ENCODE data around the gene THRA. TPM values are rescaled to one million over a fixed set of nuclear protein-coding genes. Genes with fewer than 3 reads are reported as not detected.

Gene THRA
- polyA plus RNA-seq, 4 donors = 44.5 to 61.0 (median 57.8) TPM

DNA sequence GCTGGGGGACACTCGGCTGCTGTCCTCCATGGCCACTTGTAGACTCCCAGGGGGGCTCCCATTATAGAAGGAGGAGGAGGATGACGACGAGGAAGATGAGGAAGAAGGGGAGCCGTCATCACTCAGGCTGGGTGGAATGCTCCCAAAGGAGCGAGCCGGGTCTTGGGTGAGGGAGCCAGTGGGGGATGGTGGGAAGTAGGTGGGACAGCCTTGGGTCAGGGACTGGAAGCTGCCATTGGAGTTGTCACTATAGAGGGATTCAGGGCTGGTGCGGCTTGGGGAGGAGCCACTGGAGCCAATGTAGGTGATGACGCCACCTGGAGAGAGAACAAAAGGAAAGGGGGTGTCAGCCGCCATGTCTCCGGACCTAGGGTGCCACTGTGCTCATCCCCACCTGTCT is 34.3 kb downstream of the THRA start:
- DNase-seq (ENCODE audit: low read depth in 4 of 4, low spot score in 2 of 4) = no peak

DNA sequence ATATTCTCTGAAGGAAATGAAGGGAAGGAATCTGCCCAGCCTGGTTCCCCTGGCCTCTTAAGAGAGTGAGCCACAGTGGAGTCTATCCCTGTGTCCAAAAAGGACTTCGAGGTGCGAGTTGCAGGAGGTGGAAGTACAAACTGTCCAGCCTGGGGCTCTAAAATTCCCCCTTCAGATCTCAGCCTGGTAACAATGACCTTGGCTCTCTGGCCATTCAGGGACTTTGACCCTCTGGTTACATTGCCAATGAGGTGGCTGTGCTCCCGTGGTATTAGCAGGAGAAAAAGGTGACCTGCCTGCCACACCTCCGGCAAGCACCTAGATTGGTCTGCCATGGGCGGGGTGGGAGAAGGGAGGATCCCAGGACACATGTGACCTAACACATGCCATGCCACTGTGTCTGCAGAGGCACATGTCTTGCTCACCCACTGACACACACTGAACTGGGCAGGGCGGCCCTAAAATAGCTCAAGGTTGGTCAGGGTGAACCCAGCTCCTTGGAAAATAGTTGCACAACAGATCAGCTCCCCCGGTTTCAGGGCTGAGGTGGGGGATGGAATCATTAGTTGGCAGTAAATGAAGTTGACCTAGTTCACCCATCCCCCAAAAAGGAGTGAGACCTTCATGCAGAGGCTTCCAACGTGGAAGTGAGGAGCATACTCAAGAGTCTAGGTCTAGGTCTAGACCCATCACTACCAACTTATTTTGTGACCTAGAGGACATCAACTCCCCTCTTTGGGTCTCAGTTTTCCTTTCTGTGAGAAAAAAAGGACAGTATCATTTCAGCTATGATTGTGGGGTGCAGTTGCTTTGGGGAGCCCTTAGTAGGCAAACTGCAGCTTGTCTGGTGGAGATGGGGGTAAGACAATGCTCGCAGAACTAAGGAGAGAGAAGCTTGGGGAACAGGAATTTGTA is 35.4 kb downstream of the THRA start:
- no peak for DNase-seq (ENCODE audit: low read depth in 4 of 4, low spot score in 2 of 4)

DNA sequence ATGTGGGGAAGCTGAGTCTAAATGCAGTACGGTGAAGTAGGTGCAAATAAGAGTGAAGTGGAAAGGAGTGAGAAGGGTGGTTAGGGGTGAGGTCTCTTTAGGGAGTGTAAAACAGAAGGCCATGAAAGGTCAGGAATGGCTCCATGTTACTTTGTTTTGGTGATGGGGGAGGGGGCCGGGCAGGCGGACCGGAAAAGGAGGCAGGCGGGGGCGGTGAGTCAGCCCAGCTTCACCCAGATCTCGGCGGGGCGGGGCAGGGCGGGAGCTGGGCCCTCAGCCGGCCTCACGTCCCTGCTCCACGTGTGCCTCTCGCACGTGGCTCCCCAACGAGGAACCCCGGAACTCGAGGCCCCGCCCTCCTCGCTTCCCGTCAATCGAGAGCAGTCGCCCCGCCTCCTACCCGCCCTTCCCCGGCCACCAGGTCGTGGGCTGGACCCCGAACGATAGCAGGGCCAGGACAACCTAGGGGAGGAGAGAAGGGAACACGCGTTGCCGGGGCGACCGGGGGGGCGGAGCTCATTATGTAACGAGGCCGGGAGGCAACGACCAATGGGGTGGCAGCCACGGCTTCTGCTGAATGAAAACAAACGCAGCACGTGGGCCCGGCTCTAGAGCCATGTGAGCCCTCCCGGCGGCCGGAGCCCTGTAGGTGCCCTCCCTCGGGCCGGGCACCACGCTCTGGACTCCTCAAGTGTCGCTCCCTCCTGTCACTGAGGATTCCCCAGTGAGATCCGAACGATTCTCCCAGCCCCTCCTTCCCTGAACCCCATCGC is 36.3 kb downstream of the THRA start:
- DNase-seq (ENCODE audit: low read depth in 4 of 4, low spot score in 2 of 4) = peak in 2 of 4 donors; percentile 67 to 79

DNA sequence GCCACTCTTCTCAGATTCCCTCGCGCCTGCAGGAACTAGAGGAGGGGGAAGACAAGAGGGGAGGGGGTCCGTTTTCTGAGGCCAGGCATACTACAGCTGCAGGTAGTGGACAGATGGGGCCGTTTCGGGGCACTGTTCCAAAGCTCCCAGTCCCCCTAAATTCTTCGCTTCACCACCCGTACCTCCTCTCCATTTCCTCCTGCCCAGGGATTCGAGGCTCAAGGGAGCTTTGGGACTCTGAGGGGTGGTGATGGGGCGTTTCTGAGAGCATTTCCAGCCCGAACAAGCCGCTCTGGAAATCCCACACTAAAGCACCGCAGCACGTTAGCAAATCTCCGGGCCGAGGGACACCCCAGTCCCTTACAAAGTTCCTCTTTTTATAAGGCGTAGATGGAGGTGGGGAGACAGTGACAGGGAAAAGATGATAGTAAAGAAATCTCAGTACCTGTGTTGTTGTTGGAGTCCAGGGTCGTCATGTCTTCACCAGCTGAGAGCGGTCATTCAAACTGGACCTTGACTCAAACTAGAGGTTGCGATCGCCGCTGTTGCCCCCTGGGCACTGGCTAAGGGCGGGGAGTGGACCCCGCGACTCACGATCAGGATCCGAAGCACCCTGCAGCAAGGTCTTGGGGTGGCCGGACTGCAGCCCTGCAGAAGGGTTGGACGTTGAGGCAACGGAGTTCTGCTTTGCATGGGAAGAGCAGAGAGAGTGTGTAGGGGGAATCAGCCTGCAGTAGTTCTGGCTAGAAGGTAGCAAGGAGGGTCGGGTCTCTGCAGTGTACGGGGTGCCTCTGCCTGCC is 37.1 kb downstream of the THRA start:
- DNase-seq (ENCODE audit: low read depth in 4 of 4, low spot score in 2 of 4) = no peak

DNA sequence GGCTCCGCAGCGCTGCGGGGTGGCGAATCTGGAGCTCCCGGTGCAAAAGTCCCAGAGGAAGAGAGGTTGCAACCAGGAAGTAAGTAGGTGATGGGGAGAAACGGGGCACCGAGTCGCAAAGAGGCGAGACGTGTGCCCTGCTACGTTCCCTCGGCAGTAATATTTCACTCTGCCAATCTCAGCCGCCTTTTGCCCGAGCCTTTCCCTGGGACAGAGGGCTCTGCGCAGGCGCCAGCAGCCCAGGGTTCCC is 37.6 kb downstream of the THRA start, which contains the start of gene NR1D1:
Gene NR1D1, minus strand, starts transcription at position 171 of the 250 bp plus-strand sequence. CDS start 495 bp downstream, outside the sequence.
- DNase-seq (ENCODE audit: low read depth in 4 of 4, low spot score in 2 of 4) = no peak

DNA sequence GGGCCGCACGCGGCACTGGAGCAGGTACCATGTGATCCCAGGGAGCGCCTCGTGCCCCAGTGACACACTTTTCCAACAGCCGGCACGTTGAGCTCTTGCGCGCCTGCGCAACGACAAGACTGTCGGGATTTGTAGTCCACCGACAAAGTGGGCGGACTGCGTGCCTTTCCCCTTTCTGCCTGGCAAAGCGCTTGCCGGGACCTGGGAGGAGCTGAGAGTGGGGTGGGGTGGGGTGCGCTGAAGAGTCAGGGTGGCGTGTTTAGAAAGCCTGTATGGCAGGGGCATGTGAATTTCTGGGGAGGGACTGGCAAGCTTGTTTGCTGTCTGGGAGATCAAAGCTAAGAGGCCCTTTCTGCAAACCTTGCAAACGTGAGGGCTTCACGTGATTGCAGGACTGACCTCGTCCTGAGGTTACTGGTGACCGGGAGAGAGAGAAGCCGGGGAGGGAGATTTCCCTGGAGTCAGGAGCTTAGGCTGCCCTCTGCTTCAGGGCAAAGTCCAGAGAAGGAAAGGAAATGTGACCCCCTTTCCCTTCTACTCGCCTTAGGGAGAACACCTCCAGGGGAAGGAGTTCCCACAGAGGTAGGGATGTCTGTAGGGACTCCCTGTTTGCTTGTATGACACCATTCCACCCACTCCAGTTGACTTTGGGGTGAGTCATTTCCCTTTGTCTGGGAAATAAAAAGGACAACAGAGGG is 38.1 kb downstream of the THRA start:
- peak in 3 of 4 donors; percentile 76 to 92 (median 83) for DNase-seq (ENCODE audit: low read depth in 4 of 4, low spot score in 2 of 4)

DNA sequence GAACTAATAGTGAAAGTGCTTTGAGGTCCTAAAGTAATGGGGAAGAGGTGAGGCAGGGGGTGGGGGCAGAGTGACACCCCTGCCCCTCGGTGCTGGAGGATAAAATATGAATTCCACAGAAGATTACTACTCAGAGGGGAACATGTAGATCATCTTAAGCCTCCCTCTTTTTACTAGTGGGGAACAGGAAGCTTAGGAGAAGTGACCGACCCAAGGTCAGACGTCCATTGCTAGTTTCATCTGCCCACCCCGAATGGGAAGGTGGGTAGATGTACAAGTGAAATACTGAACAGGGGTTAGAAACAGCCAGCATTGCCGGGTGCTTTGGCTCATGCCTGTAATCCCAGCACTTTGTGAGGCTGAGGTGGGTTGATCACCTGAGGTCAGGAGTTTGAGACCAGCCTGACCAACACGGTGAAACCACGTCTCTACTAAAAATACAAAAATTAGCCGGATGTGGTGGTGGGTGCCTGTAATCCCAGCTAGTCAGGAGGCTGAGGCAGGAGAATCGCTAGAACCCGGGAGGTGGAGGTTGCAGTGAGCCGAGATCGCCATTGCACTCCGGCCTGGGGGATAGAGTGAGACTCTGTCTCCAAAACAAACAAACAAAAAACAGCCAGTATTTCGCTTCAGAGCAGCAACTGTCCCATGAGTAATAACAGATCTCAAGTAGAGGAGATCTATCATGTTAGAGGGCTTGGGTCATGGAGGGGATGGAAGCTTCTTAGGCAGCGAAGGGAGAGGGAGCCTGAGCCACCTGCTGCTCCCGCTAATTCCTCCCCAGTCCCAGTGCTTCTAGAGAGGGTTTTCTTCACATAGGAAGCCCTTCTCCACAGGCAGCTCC is 38.8 kb downstream of the THRA start:
- no peak for DNase-seq (ENCODE audit: low read depth in 4 of 4, low spot score in 2 of 4)

DNA sequence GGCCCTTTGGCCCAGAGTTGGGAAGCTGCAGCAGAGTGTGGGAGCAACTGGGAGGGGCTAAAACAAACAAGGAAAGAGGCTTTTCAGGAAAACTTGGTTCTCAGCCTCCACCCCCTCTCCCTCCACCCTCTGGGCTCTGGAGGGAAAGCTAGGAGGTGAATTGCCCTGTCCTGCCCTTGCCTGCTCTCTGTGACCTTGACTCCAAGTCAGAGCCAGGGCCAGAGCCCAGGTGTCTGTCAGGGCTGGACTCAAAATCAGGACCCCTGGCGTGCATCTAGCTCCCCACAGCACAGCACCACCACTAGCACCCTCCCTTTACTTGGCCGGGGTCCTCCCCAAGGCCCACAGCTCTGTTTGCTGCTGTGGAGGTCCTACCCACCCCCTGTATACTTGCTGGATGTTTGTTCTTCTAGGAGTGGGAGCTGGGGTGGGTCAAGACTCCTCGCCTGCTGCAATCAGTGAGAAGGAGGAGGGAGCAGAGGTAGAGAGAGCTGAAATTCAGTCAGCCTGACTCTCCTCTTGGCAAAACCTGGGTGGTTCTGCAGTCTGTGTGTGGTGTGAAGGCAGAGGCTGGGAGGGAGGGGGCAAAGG is 40.4 kb downstream of the THRA start:
- DNase-seq (ENCODE audit: low read depth in 4 of 4, low spot score in 2 of 4) = no peak

DNA sequence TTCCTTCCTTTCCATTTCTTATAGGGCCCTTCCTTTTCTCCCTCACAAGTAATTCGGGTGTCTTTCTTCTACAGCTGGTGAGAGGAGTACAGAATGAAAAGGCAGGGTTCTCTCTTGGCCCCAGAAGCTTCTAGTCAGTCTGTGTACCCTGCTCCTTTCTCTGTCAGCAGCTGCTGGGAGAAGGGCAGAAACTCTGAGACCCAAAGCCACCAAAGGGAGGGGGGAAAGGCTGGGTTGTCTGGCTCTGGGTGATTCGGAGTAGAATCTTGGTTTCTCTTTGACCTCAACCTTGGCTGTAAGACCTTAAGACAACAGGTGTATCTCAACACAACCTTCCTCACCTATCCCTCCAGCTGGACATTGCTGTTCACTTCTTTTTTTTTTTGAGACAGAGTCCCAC is 40.9 kb downstream of the THRA start:
- no peak for DNase-seq (ENCODE audit: low read depth in 4 of 4, low spot score in 2 of 4)

DNA sequence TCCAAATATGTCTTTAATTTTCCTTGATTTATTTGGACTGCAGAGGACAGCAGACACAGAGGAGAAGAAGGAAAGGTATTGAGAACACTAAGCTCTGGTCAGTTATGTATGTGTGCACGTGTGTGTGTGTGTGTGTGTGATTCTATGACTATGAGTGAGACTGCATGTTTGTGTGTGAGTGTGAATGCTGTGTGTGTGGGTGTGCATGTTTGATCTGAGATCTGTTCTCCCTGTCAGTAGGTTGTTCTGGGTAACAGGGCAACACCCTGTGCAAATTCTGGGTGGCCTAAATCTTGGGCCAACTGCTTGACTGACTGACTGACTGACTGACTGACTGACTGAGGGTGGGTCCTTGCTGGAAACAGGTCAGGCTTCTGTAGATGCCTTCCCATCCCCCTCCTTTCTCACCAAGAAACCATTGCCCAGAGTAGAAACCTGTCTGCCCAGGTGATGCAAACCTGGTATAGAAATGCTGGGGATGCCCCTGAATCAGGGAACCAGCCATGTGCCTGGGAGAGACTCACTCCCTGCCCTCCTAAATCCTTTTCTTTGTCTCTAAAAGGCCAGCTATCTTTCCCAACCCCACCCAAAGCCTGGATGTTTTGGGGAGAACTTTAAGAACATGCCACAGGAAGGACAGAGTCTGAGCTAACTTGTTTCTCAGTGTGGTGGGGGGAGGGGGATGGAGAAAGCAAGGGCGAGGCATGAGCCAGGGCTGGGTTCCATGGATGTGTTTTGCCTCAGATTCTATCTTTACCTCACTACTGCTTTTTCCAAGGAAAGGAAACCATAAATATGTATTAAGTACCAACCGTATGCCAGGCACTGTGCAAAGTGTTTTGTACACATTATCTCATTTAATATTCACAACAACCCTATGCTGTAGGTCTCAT is 42.1 kb downstream of the THRA start:
- no peak for DNase-seq (ENCODE audit: low read depth in 4 of 4, low spot score in 2 of 4)

DNA sequence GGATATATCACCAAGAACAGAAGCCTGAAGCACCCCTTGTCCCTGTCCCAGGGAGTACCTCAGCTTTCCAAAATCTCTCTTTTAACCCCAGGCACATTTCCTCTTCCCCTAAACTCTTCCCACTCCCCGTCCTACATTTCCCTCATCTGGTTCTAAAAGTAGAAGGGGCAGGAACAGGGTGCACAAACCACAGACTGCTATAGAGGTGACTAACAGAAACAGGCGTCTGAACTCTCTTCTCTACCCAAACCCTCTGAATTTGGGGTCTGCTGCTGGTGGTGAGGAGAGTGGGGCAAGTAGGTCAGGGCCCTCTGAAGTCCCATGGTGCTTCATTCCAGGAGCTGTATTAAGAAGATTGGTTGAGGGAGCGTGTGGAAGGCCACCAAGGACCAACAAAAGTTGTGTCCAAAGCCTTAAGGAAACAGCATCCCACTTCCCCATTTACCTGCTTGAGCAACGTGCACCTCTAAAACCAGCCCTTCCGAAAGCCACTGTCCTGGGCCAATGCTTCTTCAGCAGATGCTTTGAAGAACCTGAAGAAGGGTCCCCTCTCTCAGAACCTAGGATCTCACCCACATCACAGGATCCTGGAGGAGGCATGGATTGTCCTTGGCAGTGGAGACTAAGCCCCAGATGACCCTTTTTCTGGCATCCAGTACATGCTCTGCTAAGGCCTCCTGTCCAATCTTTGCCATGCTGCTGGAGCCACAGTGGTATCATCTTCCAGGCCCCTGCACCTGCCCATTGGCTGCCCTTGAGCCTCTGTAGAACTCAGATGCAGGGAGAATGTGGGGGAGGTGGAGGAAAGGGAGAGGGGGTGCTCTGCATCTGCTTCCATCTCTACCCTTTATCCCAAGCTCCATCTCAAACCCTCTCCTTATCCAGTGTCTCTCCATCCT is 43.3 kb downstream of the THRA start:
- DNase-seq (ENCODE audit: low read depth in 4 of 4, low spot score in 2 of 4) = no peak

DNA sequence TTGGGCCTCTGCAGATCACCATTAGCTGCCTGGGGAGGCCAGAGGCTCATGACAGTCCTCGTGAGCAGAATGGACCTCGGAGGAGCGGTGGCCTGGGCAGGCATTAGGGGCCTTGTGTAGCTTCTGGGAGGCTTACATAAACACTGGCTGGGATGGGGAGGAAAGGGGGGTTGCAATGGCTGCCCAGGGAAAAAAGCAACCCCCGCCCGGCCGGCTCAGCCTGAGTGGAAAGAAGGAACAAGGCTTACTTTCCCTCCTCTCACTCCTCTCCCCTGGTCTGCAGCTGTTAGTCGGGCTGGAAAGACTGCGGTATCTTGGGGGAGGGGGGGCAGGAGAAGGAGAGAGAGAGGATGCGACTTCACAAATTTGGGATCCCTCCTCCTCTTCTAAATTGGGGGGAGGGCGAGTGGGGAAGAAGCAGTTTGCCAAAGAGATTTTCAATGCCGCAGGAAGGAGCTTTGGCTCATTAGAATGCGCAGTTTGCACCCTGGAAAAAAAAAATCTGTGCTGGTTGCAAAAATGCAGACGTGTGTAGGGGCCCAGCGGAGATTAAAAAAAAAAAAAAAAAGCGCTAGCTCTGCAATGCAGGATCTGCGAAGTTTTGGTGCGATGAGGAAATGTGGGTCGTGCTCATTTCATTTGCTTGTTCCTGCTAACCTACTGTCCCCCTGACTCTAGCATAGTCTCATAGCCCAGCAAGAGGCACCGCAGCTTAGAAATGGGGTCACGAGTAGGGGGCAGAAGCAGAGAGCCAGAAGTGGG is 44.2 kb downstream of the THRA start:
- DNase-seq (ENCODE audit: low read depth in 4 of 4, low spot score in 2 of 4) = no peak

DNA sequence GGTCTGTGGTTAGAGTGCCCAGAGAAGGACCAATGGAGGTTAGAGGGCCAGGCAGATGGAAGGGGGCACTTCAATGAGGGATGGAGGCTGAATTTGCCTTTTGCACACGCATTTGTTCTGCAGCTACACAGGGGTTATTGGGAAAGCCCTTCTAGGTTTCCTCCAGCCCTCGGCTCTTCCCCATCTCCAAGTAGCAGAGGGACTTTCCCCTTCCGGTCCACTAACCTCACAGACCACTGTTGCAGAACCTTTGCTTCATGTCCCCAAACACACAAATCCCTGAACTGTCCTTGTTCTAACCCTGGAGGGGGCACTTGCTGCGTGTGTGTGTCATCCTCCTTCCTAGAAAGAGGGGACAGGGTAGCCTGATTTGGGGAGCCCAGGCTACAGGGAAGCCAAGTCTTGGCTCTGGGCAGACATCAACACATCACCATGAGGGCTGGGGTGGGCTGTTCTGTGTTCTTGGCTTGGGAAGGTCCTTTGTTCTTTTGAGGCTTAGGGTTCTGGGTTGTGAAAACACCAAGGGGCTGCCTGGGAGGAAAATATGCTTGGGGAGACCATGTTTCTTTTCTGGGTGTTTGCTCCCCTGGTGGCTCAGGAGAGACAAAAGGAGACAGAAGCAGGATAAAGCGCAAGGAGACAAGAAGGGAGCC is 44.9 kb downstream of the THRA start:
- DNase-seq (ENCODE audit: low read depth in 4 of 4, low spot score in 2 of 4) = no peak

DNA sequence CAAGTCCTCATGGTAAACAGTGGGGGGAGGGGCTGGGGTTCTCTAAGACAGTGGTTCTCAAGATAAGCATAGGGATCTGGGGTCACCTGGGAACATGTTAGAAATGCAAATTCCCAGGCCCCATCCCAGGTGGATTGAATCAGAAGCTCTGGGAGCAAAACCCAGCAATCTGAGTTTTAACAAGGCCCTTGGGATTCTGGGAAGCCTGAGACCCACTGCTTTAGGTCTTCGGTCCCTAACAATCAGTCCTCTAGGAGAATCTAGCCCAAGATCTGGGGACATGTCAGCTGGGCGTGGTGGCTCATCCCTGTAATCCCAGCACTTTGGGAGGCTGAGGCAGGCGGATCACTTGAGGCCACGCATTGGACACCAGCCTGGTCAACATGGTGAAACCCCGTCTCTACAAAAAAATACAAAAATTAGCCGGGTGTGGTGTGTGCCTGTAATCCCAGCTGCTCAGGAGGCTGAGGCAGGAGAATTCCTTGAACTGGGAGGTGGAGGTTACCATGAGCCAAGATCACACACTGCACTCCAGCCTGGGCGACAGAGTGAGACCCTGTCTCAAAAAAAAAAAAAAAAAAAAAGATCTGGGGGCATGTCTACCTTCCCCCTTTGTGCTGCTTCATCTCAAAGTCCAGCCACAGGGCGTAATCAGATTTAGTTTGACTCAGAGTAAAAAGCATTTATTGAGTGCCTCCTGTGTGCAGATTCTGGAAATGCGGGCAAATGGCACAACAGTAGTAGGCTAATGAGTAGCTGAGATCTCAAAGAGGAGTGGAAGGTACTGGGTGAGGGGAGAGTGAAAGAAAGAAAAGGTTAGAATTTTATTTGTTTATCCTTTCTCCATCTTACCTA is 46.4 kb downstream of the THRA start:
- DNase-seq (ENCODE audit: low read depth in 4 of 4, low spot score in 2 of 4) = no peak

All from left renal cortex interstitium (tissue), 4 donors.